Sigmoid colon (tissue), 4 donors: ENCODE results near the gene TEK.

ENCODE experiments used
- CTCF ChIP-seq, 4 experiments: fragments of 450-650 bp in 3 of 4; fragments of 200-600 bp in 1 of 4; IDR thresholded peaks; one replicate each; pipeline ENCODE4 v1.5.1; 2016 to 2019; ENCODE audit warnings: antibody characterized with exemption in 4 of 4, mild to moderate bottlenecking in 3 of 4, moderate library complexity in 2 of 4
- EP300 ChIP-seq, 4 donors: sonication (generic); formaldehyde crosslinking; IDR thresholded peaks; one replicate each; pipeline ENCODE4 v1.6.1; 2017; ENCODE audit warnings: antibody characterized with exemption in 4 of 4
- POLR2A ChIP-seq, 2 donors: fragments of 450-650 bp; IDR thresholded peaks; one replicate each; pipeline ENCODE4 v1.6.1; 2016; ENCODE audit warnings: antibody characterized with exemption in 2 of 2, mild to moderate bottlenecking in 2 of 2, moderate library complexity in 2 of 2
- POLR2AphosphoS5 ChIP-seq, 4 donors: sonication (generic); formaldehyde crosslinking; IDR thresholded peaks; one replicate each; pipeline ENCODE4 v1.6.1; 2017; ENCODE audit warnings: antibody characterized with exemption in 4 of 4

GRCh38 chr9:27065288-27065687, 43.7 kb upstream of the TEK start:
- TF ChIP-seq CTCF (IDR thresholded peaks at IDR 0.05), result no peak
- TF ChIP-seq POLR2A (IDR thresholded peaks at IDR 0.05), result no peak
- TF ChIP-seq EP300 (IDR thresholded peaks at IDR 0.05), result no peak
- no peak for TF ChIP-seq POLR2AphosphoS5 (IDR thresholded peaks at IDR 0.05)
